WTC11 (cell line): Measurements from ENCODE around the gene ZNF343. TPM values are rescaled to one million over a fixed set of nuclear protein-coding genes. Genes with fewer than 3 reads are reported as not detected.

Experiments
- ATF2 ChIP-seq: sonication (generic); formaldehyde crosslinking; IDR thresholded peaks from 2 replicates; pipeline ENCODE4 v1.8.1; 2022; ENCODE audit warnings: low read depth, missing genetic modification reagents, borderline replicate concordance
- CTCF ChIP-seq: fragments of 200-600 bp; IDR thresholded peaks from 2 replicates; pipeline ENCODE4 v1.8.0; 2022; ENCODE audit warnings: antibody characterized with exemption
- E2F1 ChIP-seq: sonication (generic); formaldehyde crosslinking; IDR thresholded peaks from 2 replicates; pipeline ENCODE4 v1.8.0; 2022; ENCODE audit warnings: mild to moderate bottlenecking, missing genetic modification reagents
- ELF4 ChIP-seq: sonication (generic); formaldehyde crosslinking; IDR thresholded peaks from 2 replicates; pipeline ENCODE4 v1.8.1; 2022; ENCODE audit warnings: low read depth, mild to moderate bottlenecking, moderate library complexity, missing genetic modification reagents
- IRF1 ChIP-seq: sonication (generic); formaldehyde crosslinking; IDR thresholded peaks from 2 replicates; pipeline ENCODE4 v1.8.0; 2023; ENCODE audit warnings: missing genetic modification reagents
- MLX ChIP-seq: sonication (generic); formaldehyde crosslinking; IDR thresholded peaks from 2 replicates; pipeline ENCODE4 v1.8.1; 2023; ENCODE audit warnings: mild to moderate bottlenecking, missing genetic modification reagents, moderate library complexity
- MYBL2 ChIP-seq: sonication (generic); formaldehyde crosslinking; IDR thresholded peaks from 2 replicates; pipeline ENCODE4 v1.8.1; 2023; ENCODE audit warnings: mild to moderate bottlenecking, moderate library complexity, missing genetic modification reagents
- NFATC4 ChIP-seq: fragments of 250-450 bp; sonication (Bioruptor Pico); IDR thresholded peaks from 2 replicates; pipeline ENCODE4 v1.9.0; 2021; ENCODE audit warnings: mild to moderate bottlenecking
- NR3C1 ChIP-seq: sonication (generic); formaldehyde crosslinking; conservative IDR thresholded peaks from 2 replicates; pipeline ENCODE4 v1.8.1; 2023; ENCODE audit warnings: low read depth, mild to moderate bottlenecking, missing genetic modification reagents
- SMAD3 ChIP-seq: sonication (generic); formaldehyde crosslinking; IDR thresholded peaks from 2 replicates; pipeline ENCODE4 v1.8.0; 2022; ENCODE audit warnings: missing genetic modification reagents, mild to moderate bottlenecking, borderline replicate concordance
- STAT6 ChIP-seq: sonication (generic); formaldehyde crosslinking; conservative IDR thresholded peaks from 2 replicates; pipeline ENCODE4 v1.8.1; 2023; ENCODE audit warnings: mild to moderate bottlenecking, low read depth, missing genetic modification reagents, moderate library complexity
- ZBTB21 ChIP-seq: sonication (generic); formaldehyde crosslinking; IDR thresholded peaks from 2 replicates; pipeline ENCODE4 v1.8.1; 2023; ENCODE audit warnings: mild to moderate bottlenecking, missing genetic modification reagents, borderline replicate concordance
- ZNF219 ChIP-seq: sonication (generic); formaldehyde crosslinking; IDR thresholded peaks from 2 replicates; pipeline ENCODE4 v1.8.0; 2023; ENCODE audit warnings: missing genetic modification reagents, mild to moderate bottlenecking, borderline replicate concordance
- ZNF232 ChIP-seq: sonication (generic); formaldehyde crosslinking; IDR thresholded peaks from 2 replicates; pipeline ENCODE4 v1.8.0; 2022; ENCODE audit warnings: mild to moderate bottlenecking, missing genetic modification reagents
- ZNF671 ChIP-seq: fragments of 250-450 bp; sonication (Bioruptor Pico); IDR thresholded peaks from 2 replicates; pipeline ENCODE4 v1.8.0; 2021; ENCODE audit warnings: mild to moderate bottlenecking
- total RNA-seq: library from RNA; stranded (reverse); gene quantifications from 3 replicates; pipeline ENCODE4 v1.2.3, GENCODE V29; 2021
- TF ChIP-seq, protein P1 (sequence below): sonication (generic); formaldehyde crosslinking; IDR thresholded peaks from 2 replicates; pipeline ENCODE4 v1.8.1; 2023; ENCODE audit warnings: mild to moderate bottlenecking, moderate library complexity, missing genetic modification reagents
- TF ChIP-seq, protein P2 (sequence below): sonication (generic); formaldehyde crosslinking; IDR thresholded peaks from 2 replicates; pipeline ENCODE4 v1.8.0; 2022; ENCODE audit warnings: missing genetic modification reagents
- TF ChIP-seq, protein P3 (sequence below): sonication (generic); formaldehyde crosslinking; IDR thresholded peaks from 2 replicates; pipeline ENCODE4 v1.8.1; 2022; ENCODE audit warnings: mild to moderate bottlenecking, missing genetic modification reagents, moderate library complexity, borderline replicate concordance

The ZNF343 gene
- total RNA-seq, 1 experiment from 2014 or later = 7.6 TPM

GRCh38 chr20:2470423-2471193, 38.1 kb downstream of the ZNF343 start, which contains the start of gene SNRPB (continued):
- TF ChIP-seq ATF2 (CRISPR knock-in tag) = no peak
- TF ChIP-seq STAT6 (CRISPR knock-in tag) = no peak
- no peak for TF ChIP-seq IRF1 (CRISPR knock-in tag)
- TF ChIP-seq E2F1 = no peak
- no peak; the same call in 1 of the 2 replicates for TF ChIP-seq SMAD3
- 0 out of 2 replicates have a peak, but pooled peaks have one; percentile 50 for TF ChIP-seq ELF4
- TF ChIP-seq, protein P1, sequence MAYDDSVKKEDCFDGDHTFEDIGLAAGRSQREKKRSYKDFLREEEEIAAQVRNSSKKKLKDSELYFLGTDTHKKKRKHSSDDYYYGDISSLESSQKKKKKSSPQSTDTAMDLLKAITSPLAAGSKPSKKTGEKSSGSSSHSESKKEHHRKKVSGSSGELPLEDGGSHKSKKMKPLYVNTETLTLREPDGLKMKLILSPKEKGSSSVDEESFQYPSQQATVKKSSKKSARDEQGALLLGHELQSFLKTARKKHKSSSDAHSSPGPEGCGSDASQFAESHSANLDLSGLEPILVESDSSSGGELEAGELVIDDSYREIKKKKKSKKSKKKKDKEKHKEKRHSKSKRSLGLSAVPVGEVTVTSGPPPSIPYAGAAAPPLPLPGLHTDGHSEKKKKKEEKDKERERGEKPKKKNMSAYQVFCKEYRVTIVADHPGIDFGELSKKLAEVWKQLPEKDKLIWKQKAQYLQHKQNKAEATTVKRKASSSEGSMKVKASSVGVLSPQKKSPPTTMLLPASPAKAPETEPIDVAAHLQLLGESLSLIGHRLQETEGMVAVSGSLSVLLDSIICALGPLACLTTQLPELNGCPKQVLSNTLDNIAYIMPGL (CRISPR knock-in tag) = peak; percentile 82
- TF ChIP-seq ZNF671 (CRISPR knock-in tag) = no peak
- TF ChIP-seq ZBTB21 = peak; percentile 84; the same call in 1 of the 2 replicates
- TF ChIP-seq, protein P2, sequence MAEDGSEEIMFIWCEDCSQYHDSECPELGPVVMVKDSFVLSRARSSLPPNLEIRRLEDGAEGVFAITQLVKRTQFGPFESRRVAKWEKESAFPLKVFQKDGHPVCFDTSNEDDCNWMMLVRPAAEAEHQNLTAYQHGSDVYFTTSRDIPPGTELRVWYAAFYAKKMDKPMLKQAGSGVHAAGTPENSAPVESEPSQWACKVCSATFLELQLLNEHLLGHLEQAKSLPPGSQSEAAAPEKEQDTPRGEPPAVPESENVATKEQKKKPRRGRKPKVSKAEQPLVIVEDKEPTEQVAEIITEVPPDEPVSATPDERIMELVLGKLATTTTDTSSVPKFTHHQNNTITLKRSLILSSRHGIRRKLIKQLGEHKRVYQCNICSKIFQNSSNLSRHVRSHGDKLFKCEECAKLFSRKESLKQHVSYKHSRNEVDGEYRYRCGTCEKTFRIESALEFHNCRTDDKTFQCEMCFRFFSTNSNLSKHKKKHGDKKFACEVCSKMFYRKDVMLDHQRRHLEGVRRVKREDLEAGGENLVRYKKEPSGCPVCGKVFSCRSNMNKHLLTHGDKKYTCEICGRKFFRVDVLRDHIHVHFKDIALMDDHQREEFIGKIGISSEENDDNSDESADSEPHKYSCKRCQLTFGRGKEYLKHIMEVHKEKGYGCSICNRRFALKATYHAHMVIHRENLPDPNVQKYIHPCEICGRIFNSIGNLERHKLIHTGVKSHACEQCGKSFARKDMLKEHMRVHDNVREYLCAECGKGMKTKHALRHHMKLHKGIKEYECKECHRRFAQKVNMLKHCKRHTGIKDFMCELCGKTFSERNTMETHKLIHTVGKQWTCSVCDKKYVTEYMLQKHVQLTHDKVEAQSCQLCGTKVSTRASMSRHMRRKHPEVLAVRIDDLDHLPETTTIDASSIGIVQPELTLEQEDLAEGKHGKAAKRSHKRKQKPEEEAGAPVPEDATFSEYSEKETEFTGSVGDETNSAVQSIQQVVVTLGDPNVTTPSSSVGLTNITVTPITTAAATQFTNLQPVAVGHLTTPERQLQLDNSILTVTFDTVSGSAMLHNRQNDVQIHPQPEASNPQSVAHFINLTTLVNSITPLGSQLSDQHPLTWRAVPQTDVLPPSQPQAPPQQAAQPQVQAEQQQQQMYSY = no peak
- no peak for TF ChIP-seq CTCF
- TF ChIP-seq, protein P3, sequence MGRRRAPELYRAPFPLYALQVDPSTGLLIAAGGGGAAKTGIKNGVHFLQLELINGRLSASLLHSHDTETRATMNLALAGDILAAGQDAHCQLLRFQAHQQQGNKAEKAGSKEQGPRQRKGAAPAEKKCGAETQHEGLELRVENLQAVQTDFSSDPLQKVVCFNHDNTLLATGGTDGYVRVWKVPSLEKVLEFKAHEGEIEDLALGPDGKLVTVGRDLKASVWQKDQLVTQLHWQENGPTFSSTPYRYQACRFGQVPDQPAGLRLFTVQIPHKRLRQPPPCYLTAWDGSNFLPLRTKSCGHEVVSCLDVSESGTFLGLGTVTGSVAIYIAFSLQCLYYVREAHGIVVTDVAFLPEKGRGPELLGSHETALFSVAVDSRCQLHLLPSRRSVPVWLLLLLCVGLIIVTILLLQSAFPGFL = 0 out of 2 replicates have a peak, but pooled peaks have one; percentile 17
- TF ChIP-seq ZNF232 (CRISPR knock-in tag) = no peak
- TF ChIP-seq MYBL2 (CRISPR knock-in tag) = peak; percentile 81; the same call in 1 of the 2 replicates
- TF ChIP-seq ZNF219 (CRISPR knock-in tag) = no peak
- no peak for TF ChIP-seq MLX (CRISPR knock-in tag)
- TF ChIP-seq NR3C1 = no peak
- TF ChIP-seq NFATC4 (CRISPR knock-in tag) = no peak
